Natural killer cell (primary cell): ENCODE measurements around the gene UBASH3B. TPM values are rescaled to one million over a fixed set of nuclear protein-coding genes. Genes with fewer than 3 reads are reported as not detected.

Experiments used
- ATAC-seq, 3 donors: fragments of 150-1000 bp in 2 of 3; fragments of 200-7000 bp in 1 of 3; cut with Tn5 transposase; 1 replicate in 1 of 3; 2 replicates in 2 of 3; pipeline ENCODE4 v1.10.0; 2021; ENCODE audit warnings: mild to moderate bottlenecking in 2 of 3, moderate library complexity in 2 of 3
- DNase-seq, 2 donors: peaks; one replicate each; pipeline versions ENCODE4 v3.0.0 to v3.0.0-alpha.2; 2013 to 2021; ENCODE audit warnings: mixed read lengths in 1 of 2
- H3K27ac ChIP-seq: one replicate; pipeline ENCODE4 v1.5.1; 2013; ENCODE audit warnings: mild to moderate bottlenecking, low read length
- H3K27me3 ChIP-seq: one replicate; pipeline ENCODE4 v1.6.1; 2013; ENCODE audit warnings: low read length; ENCODE audit not compliant: control insufficient read depth, insufficient read depth
- H3K36me3 ChIP-seq: one replicate; pipeline ENCODE4 v1.6.1; 2013; ENCODE audit warnings: low read length; ENCODE audit not compliant: control insufficient read depth, insufficient read depth
- H3K4me1 ChIP-seq: one replicate; pipeline ENCODE4 v1.6.1; 2013; ENCODE audit warnings: low read length; ENCODE audit not compliant: control insufficient read depth, insufficient read depth
- H3K4me3 ChIP-seq: one replicate; pipeline ENCODE4 v1.5.1; 2013; ENCODE audit warnings: low read length
- H3K9me3 ChIP-seq: one replicate; pipeline ENCODE4 v1.6.1; 2013; ENCODE audit warnings: low read length; ENCODE audit not compliant: control insufficient read depth, insufficient read depth
- H3K27ac Mint-ChIP-seq, 2 donors: one replicate each; pipeline ENCODE4 v1.8.0; 2022; ENCODE audit warnings: mild to moderate bottlenecking in 2 of 2, mixed read lengths in 2 of 2, moderate library complexity in 1 of 2
- H3K27me3 Mint-ChIP-seq, 2 donors: one replicate each; pipeline ENCODE4 v1.8.0; 2022; ENCODE audit warnings: low read depth in 2 of 2, mixed read lengths in 2 of 2
- H3K36me3 Mint-ChIP-seq: one replicate; pipeline ENCODE4 v1.8.0; 2022; ENCODE audit warnings: mixed read lengths
- H3K4me1 Mint-ChIP-seq, 2 donors: one replicate each; pipeline ENCODE4 v1.8.0; 2022; ENCODE audit warnings: mixed read lengths in 2 of 2
- H3K4me3 Mint-ChIP-seq: one replicate; pipeline ENCODE4 v1.8.0; 2022; ENCODE audit warnings: mild to moderate bottlenecking, moderate library complexity, mixed read lengths
- H3K9me3 Mint-ChIP-seq, 2 donors: one replicate each; pipeline ENCODE4 v1.8.0; 2022; ENCODE audit warnings: mixed read lengths in 2 of 2
- WGBS: methylation state at CpG from one replicate; pipeline ENCODE4 v1.1.7; 2013; ENCODE audit warnings: missing lambda C conversion rate; ENCODE audit not compliant: insufficient coverage; 5-methylcytosine and 5-hydroxymethylcytosine counted together
- intact Hi-C: fragments of 100-400 bp; cut with micrococcal nuclease; formaldehyde crosslinking; loops from one replicate; pipeline ENCODE4 v1.14.2; 2022
- total RNA-seq, 4 donors: library from RNA; stranded (reverse); fragments of 120-200 nt in 1 of 4; gene quantifications; one replicate each; pipeline versions ENCODE4 v1.2.3 to v1.2.4, GENCODE V29; 2013 to 2022
- TF ChIP-seq, protein P1 (sequence below): fragments of 200-600 bp; IDR thresholded peaks from one replicate; pipeline ENCODE4 v1.8.0; 2022; ENCODE audit warnings: antibody characterized with exemption

UBASH3B gene
- total RNA-seq, 3 donors from 2014 or later (not counting 1 experiment from before 2014, with no cell fraction given): 28.7 to 33.9 (median 33.5) TPM

DNA sequence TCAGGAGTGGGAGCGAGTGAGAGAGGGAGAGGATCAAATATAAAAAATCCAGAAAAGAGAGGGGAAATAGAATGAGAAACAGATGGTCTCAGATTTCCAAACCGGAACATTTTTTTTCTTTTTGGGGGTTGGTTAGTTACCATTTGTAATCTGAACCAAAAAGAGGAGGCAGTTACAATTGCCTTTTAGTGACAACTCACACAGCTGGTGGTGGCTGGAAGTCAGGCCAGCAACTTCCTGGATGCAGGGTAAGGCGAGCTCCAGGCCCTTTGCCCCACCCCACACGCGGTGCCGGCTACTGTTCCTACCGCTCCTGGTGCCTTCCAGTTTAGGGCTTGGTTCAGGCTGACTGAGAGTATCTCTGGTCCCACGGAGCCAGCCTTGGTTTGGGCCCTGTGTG, 21.0 kb upstream of the UBASH3B start:
- Histone ChIP-seq H3K27ac (no peak overlapping the region), H3K9me3 (no peaks in the 10 kb centered on the region), H3K4me1 (peaks cover 5% of the 10 kb centered on the region), H3K27me3 (no peaks in the 10 kb centered on the region), H3K36me3 (no peaks in the 10 kb centered on the region), H3K4me3 (no peak overlapping the region)
- Mint-ChIP-seq H3K36me3 (no peaks in the 10 kb centered on the region), H3K9me3 (no peaks in the 10 kb centered on the region), H3K4me1 (peaks cover 6 to 7% of the 10 kb centered on the region in 2 donors), H3K4me3 (no peak overlapping the region), H3K27me3 (no peaks in the 10 kb centered on the region), H3K27ac (no peak overlapping the region)
- TF ChIP-seq, protein P1, sequence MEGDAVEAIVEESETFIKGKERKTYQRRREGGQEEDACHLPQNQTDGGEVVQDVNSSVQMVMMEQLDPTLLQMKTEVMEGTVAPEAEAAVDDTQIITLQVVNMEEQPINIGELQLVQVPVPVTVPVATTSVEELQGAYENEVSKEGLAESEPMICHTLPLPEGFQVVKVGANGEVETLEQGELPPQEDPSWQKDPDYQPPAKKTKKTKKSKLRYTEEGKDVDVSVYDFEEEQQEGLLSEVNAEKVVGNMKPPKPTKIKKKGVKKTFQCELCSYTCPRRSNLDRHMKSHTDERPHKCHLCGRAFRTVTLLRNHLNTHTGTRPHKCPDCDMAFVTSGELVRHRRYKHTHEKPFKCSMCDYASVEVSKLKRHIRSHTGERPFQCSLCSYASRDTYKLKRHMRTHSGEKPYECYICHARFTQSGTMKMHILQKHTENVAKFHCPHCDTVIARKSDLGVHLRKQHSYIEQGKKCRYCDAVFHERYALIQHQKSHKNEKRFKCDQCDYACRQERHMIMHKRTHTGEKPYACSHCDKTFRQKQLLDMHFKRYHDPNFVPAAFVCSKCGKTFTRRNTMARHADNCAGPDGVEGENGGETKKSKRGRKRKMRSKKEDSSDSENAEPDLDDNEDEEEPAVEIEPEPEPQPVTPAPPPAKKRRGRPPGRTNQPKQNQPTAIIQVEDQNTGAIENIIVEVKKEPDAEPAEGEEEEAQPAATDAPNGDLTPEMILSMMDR: no peak
- DNase-seq (no peak), ATAC-seq (no peak)
- intact Hi-C loops: no loop called here
- WGBS: 81% methylated on average over 8 of the region's 8 CpGs

GRCh38 chr11:122637541-122637940, 18.0 kb upstream of the UBASH3B start:
- peaks cover 5% of the 10 kb centered on the region for H3K4me1 ChIP-seq
- Mint-ChIP-seq H3K4me1 (peaks cover 6 to 7% of the 10 kb centered on the region in 2 donors), H3K36me3 (no peaks in the 10 kb centered on the region), H3K27ac (no peak overlapping the region), H3K9me3 (no peaks in the 10 kb centered on the region), H3K27me3 (no peaks in the 10 kb centered on the region), H3K4me3 (no peak overlapping the region)
- TF ChIP-seq, protein P1: no peak
- DNase-seq: peak in 1 of 2 donors; percentile 54
- no peaks in the 10 kb centered on the region for H3K9me3 ChIP-seq
- H3K27me3 ChIP-seq: no peaks in the 10 kb centered on the region
- H3K4me3 ChIP-seq: no peak overlapping the region
- 19% methylated on average over 6 of the region's 6 CpGs for WGBS
- H3K27ac ChIP-seq: no peak overlapping the region
- ATAC-seq: peak; percentile 42 to 55 (median 48)
- no peaks in the 10 kb centered on the region for H3K36me3 ChIP-seq
- intact Hi-C loops: no loop called here

GRCh38 chr11:122642472-122642922, 13.0 kb upstream of the UBASH3B start:
- no peak overlapping the region for H3K4me3 Mint-ChIP-seq
- H3K27ac Mint-ChIP-seq: no peak overlapping the region
- intact Hi-C loops: no loop called here
- H3K4me1 Mint-ChIP-seq: peaks cover 4 to 5% of the 10 kb centered on the region in 2 donors
- Histone ChIP-seq H3K27me3 (no peaks in the 10 kb centered on the region), H3K36me3 (no peaks in the 10 kb centered on the region), H3K4me3 (no peak overlapping the region), H3K4me1 (peaks cover 3% of the 10 kb centered on the region), H3K27ac (no peak overlapping the region), H3K9me3 (no peaks in the 10 kb centered on the region)
- H3K9me3 Mint-ChIP-seq: no peaks in the 10 kb centered on the region
- DNase-seq (no peak), ATAC-seq (no peak)
- no peaks in the 10 kb centered on the region for H3K36me3 Mint-ChIP-seq
- TF ChIP-seq, protein P1: no peak
- 83% methylated on average over 4 of the region's 4 CpGs for WGBS
- H3K27me3 Mint-ChIP-seq: no peaks in the 10 kb centered on the region

- H3K4me3 Mint-ChIP-seq: no peak overlapping the region
- H3K36me3 Mint-ChIP-seq: no peaks in the 10 kb centered on the region
Observed at GRCh38 chr11:122642971-122643370, 12.6 kb upstream of the UBASH3B start.

More at GRCh38 chr11:122642971-122643370, 12.6 kb upstream of the UBASH3B start:
- DNase-seq: no peak
- Histone ChIP-seq H3K27me3 (no peaks in the 10 kb centered on the region), H3K27ac (no peak overlapping the region), H3K4me3 (no peak overlapping the region), H3K4me1 (no peaks in the 10 kb centered on the region), H3K9me3 (no peaks in the 10 kb centered on the region), H3K36me3 (no peaks in the 10 kb centered on the region)
- Mint-ChIP-seq H3K27me3 (no peaks in the 10 kb centered on the region), H3K9me3 (no peaks in the 10 kb centered on the region), H3K4me1 (peaks cover 0 to under 1% of the 10 kb centered on the region in 2 donors), H3K27ac (no peak overlapping the region)
- ATAC-seq: no peak
- 94% methylated on average over 6 of the region's 6 CpGs for WGBS
- TF ChIP-seq, protein P1: no peak
- intact Hi-C loops: no loop called here
